Testis (tissue), 3 donors: Measurements from ENCODE around the gene MOGAT3. TPM values are rescaled to one million over a fixed set of nuclear protein-coding genes. Genes with fewer than 3 reads are reported as not detected.

Experiments
- DNase-seq: peaks from one replicate; pipeline ENCODE4 v3.0.0-alpha.2; 2019
- H3K27ac ChIP-seq, 2 donors: fragments of 200-600 bp; sonication (generic); one replicate each; pipeline ENCODE4 v1.5.1; 2019
- H3K27me3 ChIP-seq: fragments of 200-600 bp; sonication (generic); one replicate; pipeline ENCODE4 v1.5.1; 2019
- H3K36me3 ChIP-seq: fragments of 200-600 bp; sonication (generic); one replicate; pipeline ENCODE4 v1.5.1; 2017; ENCODE audit warnings: low read depth; ENCODE audit errors: missing control alignments
- H3K4me1 ChIP-seq: fragments of 200-600 bp; sonication (generic); one replicate; pipeline ENCODE4 v1.5.1; 2019
- H3K4me3 ChIP-seq, 2 donors: fragments of 200-600 bp; sonication (generic); one replicate each; pipeline ENCODE4 v1.5.1; 2017 to 2019
- H3K9me3 ChIP-seq: fragments of 200-600 bp; sonication (generic); one replicate; pipeline ENCODE4 v1.5.1; 2017
- POLR2A ChIP-seq: fragments of 450-650 bp; IDR thresholded peaks from one replicate; pipeline ENCODE4 v1.6.1; 2017; ENCODE audit warnings: antibody characterized with exemption, mild to moderate bottlenecking, moderate library complexity
- WGBS, 2 donors: methylation state at CpG; one replicate each; pipeline ENCODE4 v1.1.5; 2018; 5-methylcytosine and 5-hydroxymethylcytosine counted together
- intact Hi-C: fragments of 100-400 bp; cut with DNase I; formaldehyde crosslinking; loops from one replicate; pipeline ENCODE4 v1.15.1; 2023; ENCODE audit warnings: low total_unique reads
- polyA plus RNA-seq: library from polyadenylated mRNA; stranded (reverse); fragments of 350-450 nt; fragmentation: Illumina TruSeq; extraction: RNeasy Lipid Tissue Mini Kit (QIAGEN cat#74804); gene quantifications from one replicate; pipeline ENCODE4 v1.2.3, GENCODE V29; 2014; ENCODE audit warnings: low read depth, low replicate concordance; ENCODE audit not compliant: insufficient read depth
- total RNA-seq, 2 donors: library from RNA; depleted of rRNA; stranded (reverse); fragments of >200 nt; gene quantifications; one replicate each; pipeline ENCODE4 v1.2.3, GENCODE V29; 2016
- TF ChIP-seq, protein P1 (sequence below), 3 experiments: fragments of 450-650 bp in 2 of 3; fragments of 200-600 bp in 1 of 3; sonication (generic) in 1 of 3; IDR thresholded peaks; one replicate each; pipeline ENCODE4 v1.5.1; 2016 to 2019; ENCODE audit warnings: antibody characterized with exemption in 3 of 3, mild to moderate bottlenecking in 2 of 3, moderate library complexity in 1 of 3

The MOGAT3 gene
- total and polyA plus RNA-seq, 3 donors from 2014 or later: not detected

DNA sequence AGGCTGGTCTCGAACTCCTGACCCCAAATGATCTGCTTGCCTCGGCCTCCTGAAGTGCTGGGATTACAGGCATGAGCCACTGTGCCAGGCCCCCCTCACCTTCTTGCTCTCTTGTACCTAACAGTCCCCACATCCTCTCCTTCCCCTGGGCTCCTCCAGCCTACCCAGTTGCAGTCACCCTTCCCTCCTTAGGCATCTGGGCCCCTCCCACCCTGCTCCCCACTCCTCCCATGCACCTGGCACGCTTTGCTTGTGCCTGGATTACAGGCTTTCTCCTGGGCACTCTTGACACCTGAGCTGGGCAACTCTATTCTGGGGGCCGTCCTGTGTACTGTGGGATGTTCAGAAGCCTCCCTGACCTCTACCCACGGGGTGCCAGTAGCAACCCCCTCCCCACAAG, 33.8 kb upstream of the MOGAT3 start:
- WGBS, 2 donors: 83 to 92% methylated on average over 5 of the region's 5 CpGs
- Histone ChIP-seq H3K36me3 (no peaks in the 10 kb centered on the region), H3K9me3 (no peaks in the 10 kb centered on the region), H3K27me3 (no peaks in the 10 kb centered on the region), H3K4me3 (no peak overlapping the region), H3K4me1 (peaks cover 19% of the 10 kb centered on the region), H3K27ac (no peak overlapping the region)
- no peak for DNase-seq
- TF ChIP-seq, protein P1, sequence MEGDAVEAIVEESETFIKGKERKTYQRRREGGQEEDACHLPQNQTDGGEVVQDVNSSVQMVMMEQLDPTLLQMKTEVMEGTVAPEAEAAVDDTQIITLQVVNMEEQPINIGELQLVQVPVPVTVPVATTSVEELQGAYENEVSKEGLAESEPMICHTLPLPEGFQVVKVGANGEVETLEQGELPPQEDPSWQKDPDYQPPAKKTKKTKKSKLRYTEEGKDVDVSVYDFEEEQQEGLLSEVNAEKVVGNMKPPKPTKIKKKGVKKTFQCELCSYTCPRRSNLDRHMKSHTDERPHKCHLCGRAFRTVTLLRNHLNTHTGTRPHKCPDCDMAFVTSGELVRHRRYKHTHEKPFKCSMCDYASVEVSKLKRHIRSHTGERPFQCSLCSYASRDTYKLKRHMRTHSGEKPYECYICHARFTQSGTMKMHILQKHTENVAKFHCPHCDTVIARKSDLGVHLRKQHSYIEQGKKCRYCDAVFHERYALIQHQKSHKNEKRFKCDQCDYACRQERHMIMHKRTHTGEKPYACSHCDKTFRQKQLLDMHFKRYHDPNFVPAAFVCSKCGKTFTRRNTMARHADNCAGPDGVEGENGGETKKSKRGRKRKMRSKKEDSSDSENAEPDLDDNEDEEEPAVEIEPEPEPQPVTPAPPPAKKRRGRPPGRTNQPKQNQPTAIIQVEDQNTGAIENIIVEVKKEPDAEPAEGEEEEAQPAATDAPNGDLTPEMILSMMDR (IDR thresholded peaks at IDR 0.05): no peak
- no peak for TF ChIP-seq POLR2A
- intact Hi-C loops: no loop called here

DNA sequence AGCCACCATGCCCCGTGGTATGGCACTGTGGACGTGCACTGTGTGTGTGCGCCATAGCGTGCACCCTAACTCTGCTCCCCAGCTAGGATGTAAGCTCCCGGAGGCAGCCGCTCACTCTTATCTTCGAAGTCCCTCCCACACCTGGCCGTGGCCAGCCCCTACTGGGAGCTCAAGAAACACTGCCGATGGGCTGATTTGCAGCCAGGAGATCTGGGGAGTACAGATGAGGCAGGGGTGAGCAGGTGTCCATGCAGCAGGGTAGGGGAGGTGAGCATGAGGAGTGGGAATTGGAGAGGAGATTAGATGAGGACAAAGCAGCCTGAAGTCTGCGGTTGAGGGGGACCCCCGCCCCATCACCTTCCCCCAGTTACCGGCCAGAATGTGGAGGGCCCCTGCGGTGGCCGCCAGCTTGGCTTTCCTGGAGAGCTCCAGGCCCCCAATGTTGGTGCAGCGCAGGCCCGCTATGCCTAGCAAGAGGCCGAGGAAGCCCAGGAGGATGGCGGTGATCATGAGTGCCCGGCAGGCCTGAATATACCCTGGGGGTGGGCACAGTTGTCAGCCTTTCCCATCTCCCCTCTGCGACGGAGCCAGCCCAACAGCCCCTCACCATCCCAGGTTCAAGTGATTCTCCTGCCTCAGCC, 33.2 kb upstream of the MOGAT3 start:
- no peak overlapping the region for H3K27ac ChIP-seq
- intact Hi-C loops: no loop called here
- no peak for TF ChIP-seq POLR2A
- TF ChIP-seq, protein P1 (IDR thresholded peaks at IDR 0.05): no peak
- H3K27me3 ChIP-seq: no peaks in the 10 kb centered on the region
- H3K4me1 ChIP-seq: peaks cover 13% of the 10 kb centered on the region
- DNase-seq: no peak
- no peaks in the 10 kb centered on the region for H3K36me3 ChIP-seq
- H3K4me3 ChIP-seq: no peak overlapping the region
- no peaks in the 10 kb centered on the region for H3K9me3 ChIP-seq
- 77 to 85% methylated on average over 12 to 21 of the region's 21 CpGs for WGBS, 2 donors

DNA sequence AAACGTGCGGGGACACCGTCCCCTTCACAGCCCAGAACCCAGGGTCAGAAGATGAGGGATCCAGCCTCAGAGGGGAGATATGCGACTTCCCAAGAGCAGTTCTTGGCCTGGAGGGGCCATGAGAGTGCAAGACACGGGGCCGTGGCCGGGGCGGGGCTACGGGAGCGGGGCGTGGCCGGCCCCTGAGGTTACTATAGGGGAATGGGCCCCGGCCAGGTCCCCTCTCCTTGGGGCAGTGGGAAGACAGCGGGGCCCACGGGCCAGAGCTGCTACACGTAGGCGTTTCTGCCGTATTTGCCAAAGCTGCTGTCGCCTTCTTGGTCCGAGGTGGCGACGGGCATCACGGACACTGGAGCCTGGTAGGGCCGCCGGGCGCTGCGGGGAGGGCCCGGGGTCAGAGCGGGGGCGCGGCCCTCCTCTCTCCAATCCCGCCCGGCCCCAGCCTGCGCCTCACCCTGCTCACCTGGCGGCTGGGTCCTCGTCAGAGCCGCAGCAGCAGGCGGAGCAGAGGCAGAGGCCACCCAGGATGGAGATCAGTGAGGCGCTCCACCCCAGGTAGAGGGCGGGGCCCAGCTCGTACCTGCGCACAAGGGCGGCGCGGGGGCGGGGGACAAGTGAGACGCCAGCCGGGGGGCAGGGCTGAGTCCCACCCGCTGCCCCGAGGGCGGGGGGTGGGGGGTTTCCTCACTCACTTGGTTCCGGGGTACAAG, 31.5 kb upstream of the MOGAT3 start:
- DNase-seq: peak; percentile 47
- Histone ChIP-seq H3K27me3 (no peaks in the 10 kb centered on the region), H3K4me3 (peak overlapping the region; percentile 24 to 40), H3K4me1 (peaks cover 2% of the 10 kb centered on the region), H3K9me3 (no peaks in the 10 kb centered on the region), H3K27ac (no peak overlapping the region), H3K36me3 (no peaks in the 10 kb centered on the region)
- 29 to 42% methylated on average over 14 to 50 of the region's 52 CpGs for WGBS, 2 donors
- no peak for TF ChIP-seq POLR2A
- TF ChIP-seq, protein P1 (IDR thresholded peaks at IDR 0.05): no peak
- intact Hi-C loops: no loop called here

DNA sequence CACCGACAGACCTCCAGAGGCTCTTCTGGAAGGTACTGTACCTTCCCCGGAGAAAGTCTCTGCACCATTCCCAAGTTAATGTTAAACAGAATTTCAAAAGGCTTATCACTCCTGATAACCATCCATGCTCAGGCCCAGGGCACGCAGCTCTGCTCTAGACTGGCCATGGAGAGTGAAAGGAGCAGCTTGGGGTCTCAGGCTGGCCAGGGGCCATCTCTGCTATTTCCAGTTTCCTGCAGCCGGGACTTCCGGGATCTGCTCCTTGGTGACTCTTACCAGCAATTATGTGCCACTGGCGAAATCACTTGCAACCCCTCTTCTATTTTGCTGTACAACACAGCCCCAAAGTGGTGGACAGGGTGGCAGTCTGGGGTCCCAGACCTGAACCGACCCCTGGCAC, 30.8 kb upstream of the MOGAT3 start:
- H3K27ac ChIP-seq: no peak overlapping the region
- H3K4me3 ChIP-seq: peak overlapping the region in 1 of 2 donors; percentile 40
- no peaks in the 10 kb centered on the region for H3K4me1 ChIP-seq
- H3K36me3 ChIP-seq: no peaks in the 10 kb centered on the region
- H3K27me3 ChIP-seq: no peaks in the 10 kb centered on the region
- 51 to 62% methylated on average over 6 to 7 of the region's 7 CpGs for WGBS, 2 donors
- intact Hi-C loops: no loop called here
- no peaks in the 10 kb centered on the region for H3K9me3 ChIP-seq
- no peak for TF ChIP-seq POLR2A
- TF ChIP-seq, protein P1 (IDR thresholded peaks at IDR 0.05): no peak
- no peak for DNase-seq

DNA sequence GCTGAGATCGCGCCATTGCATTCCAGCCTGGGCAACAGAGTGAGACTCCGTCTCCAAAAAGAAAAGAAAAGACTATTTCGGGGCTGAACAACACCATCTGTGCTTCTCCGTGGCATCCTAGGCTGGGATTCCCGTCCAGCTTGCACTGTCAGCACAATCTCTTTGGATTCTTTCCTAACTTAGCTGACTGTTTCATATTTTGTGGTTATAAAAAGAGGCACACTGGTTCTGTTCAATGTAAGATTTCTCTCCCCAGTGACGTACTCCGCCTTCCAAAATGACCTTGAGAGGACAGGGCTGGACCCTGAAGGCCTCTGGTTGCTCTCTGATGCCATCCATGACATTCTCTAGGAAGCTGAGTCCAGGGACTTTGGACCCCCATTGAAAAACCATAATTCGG, 25.9 kb upstream of the MOGAT3 start:
- H3K27ac ChIP-seq: peak overlapping the region in 1 of 2 donors; percentile 71
- intact Hi-C loops: no loop called here
- no peak for TF ChIP-seq POLR2A
- TF ChIP-seq, protein P1 (IDR thresholded peaks at IDR 0.05): no peak
- WGBS, 2 donors: 59 to 60% methylated on average over 9 of the region's 9 CpGs
- H3K4me3 ChIP-seq: no peak overlapping the region
- no peaks in the 10 kb centered on the region for H3K4me1 ChIP-seq
- H3K27me3 ChIP-seq: no peaks in the 10 kb centered on the region
- DNase-seq: peak; percentile 34
- H3K36me3 ChIP-seq: no peaks in the 10 kb centered on the region
- H3K9me3 ChIP-seq: no peaks in the 10 kb centered on the region
